GM15510 (cell line): ENCODE data around the gene GRIN2A.

Experiments used
- POLR2A ChIP-seq: IDR thresholded peaks from 3 replicates; pipeline ENCODE4 v1.6.1; 2011; ENCODE audit warnings: borderline replicate concordance; ENCODE audit not compliant: insufficient read length; ENCODE audit errors: extremely low read depth

The GRIN2A gene

GRCh38 chr16:9904526-9904925 is 277.7 kb downstream of the GRIN2A start:
- no peak for TF ChIP-seq POLR2A

- TF ChIP-seq POLR2A: no peak
Measured at GRCh38 chr16:9900576-9900975, 281.7 kb downstream of the GRIN2A start.

GRCh38 chr16:9898555-9898954 is 283.7 kb downstream of the GRIN2A start:
- TF ChIP-seq POLR2A: no peak

- TF ChIP-seq POLR2A: no peak
Measured at GRCh38 chr16:9898124-9898523, 284.1 kb downstream of the GRIN2A start.

- no peak for TF ChIP-seq POLR2A
Measured at GRCh38 chr16:9895817-9896216, 286.4 kb downstream of the GRIN2A start.

GRCh38 chr16:9885876-9886275 is 296.4 kb downstream of the GRIN2A start:
- TF ChIP-seq POLR2A: no peak

GRCh38 chr16:9885467-9885866 is 296.8 kb downstream of the GRIN2A start:
- TF ChIP-seq POLR2A: no peak

GRCh38 chr16:9874219-9874618 is 308.0 kb downstream of the GRIN2A start:
- no peak for TF ChIP-seq POLR2A

GRCh38 chr16:9870962-9871361 is 311.3 kb downstream of the GRIN2A start:
- TF ChIP-seq POLR2A: no peak

- no peak for TF ChIP-seq POLR2A
Measured at GRCh38 chr16:9869776-9870175, 312.5 kb downstream of the GRIN2A start.

GRCh38 chr16:9868606-9869149 is 313.6 kb downstream of the GRIN2A start:
- TF ChIP-seq POLR2A: no peak

- no peak for TF ChIP-seq POLR2A
Measured at GRCh38 chr16:9867176-9867575, 315.1 kb downstream of the GRIN2A start.

- TF ChIP-seq POLR2A: no peak
Measured at GRCh38 chr16:9864461-9864860, 317.8 kb downstream of the GRIN2A start.

GRCh38 chr16:9862327-9862726 is 319.9 kb downstream of the GRIN2A start:
- no peak for TF ChIP-seq POLR2A

- no peak for TF ChIP-seq POLR2A
Measured at GRCh38 chr16:9860876-9861275, 321.4 kb downstream of the GRIN2A start.

GRCh38 chr16:9859701-9860327 is 322.4 kb downstream of the GRIN2A start:
- TF ChIP-seq POLR2A: no peak

- TF ChIP-seq POLR2A: no peak
Measured at GRCh38 chr16:9854675-9855074, 327.6 kb downstream of the GRIN2A start.

- no peak for TF ChIP-seq POLR2A
Measured at GRCh38 chr16:9852003-9852402, 330.2 kb downstream of the GRIN2A start.

- no peak for TF ChIP-seq POLR2A
Measured at GRCh38 chr16:9850817-9851216, 331.4 kb downstream of the GRIN2A start.
